Activated T-helper 17 cell treated with anti-CD3 and anti-CD28 coated beads, Interleukin-2, amount 50 U/mL, for 72 hours (primary cell): ENCODE data around the gene BPIFB3. TPM values are rescaled to one million over a fixed set of nuclear protein-coding genes. Genes with fewer than 3 reads are reported as not detected.

Experiments
- ATAC-seq: fragments of 150-1000 bp; cut with Tn5 transposase; replicated peaks from 2 replicates; pipeline ENCODE4 v1.10.0; 2021; ENCODE audit warnings: mild to moderate bottlenecking, moderate library complexity
- H3K27ac Mint-ChIP-seq: one replicate; pipeline ENCODE4 v1.8.0; 2022; ENCODE audit warnings: mixed read lengths
- H3K27me3 Mint-ChIP-seq: one replicate; pipeline ENCODE4 v1.8.0; 2022; ENCODE audit warnings: mixed read lengths
- H3K36me3 Mint-ChIP-seq: one replicate; pipeline ENCODE4 v1.8.0; 2022; ENCODE audit warnings: low read depth, mild to moderate bottlenecking, mixed read lengths
- H3K4me1 Mint-ChIP-seq: one replicate; pipeline ENCODE4 v1.8.0; 2022; ENCODE audit warnings: mixed read lengths
- H3K4me3 Mint-ChIP-seq: one replicate; pipeline ENCODE4 v1.8.0; 2022; ENCODE audit warnings: mild to moderate bottlenecking, mixed read lengths
- H3K9me3 Mint-ChIP-seq: one replicate; pipeline ENCODE4 v1.8.0; 2022; ENCODE audit warnings: mixed read lengths
- total RNA-seq, 2 donors: library from RNA; stranded (reverse); gene quantifications; one replicate each; pipeline ENCODE4 v1.2.3, GENCODE V29; 2022

Gene BPIFB3, protein sequence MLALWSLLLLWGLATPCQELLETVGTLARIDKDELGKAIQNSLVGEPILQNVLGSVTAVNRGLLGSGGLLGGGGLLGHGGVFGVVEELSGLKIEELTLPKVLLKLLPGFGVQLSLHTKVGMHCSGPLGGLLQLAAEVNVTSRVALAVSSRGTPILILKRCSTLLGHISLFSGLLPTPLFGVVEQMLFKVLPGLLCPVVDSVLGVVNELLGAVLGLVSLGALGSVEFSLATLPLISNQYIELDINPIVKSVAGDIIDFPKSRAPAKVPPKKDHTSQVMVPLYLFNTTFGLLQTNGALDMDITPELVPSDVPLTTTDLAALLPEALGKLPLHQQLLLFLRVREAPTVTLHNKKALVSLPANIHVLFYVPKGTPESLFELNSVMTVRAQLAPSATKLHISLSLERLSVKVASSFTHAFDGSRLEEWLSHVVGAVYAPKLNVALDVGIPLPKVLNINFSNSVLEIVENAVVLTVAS
- not detected for total RNA-seq

DNA sequence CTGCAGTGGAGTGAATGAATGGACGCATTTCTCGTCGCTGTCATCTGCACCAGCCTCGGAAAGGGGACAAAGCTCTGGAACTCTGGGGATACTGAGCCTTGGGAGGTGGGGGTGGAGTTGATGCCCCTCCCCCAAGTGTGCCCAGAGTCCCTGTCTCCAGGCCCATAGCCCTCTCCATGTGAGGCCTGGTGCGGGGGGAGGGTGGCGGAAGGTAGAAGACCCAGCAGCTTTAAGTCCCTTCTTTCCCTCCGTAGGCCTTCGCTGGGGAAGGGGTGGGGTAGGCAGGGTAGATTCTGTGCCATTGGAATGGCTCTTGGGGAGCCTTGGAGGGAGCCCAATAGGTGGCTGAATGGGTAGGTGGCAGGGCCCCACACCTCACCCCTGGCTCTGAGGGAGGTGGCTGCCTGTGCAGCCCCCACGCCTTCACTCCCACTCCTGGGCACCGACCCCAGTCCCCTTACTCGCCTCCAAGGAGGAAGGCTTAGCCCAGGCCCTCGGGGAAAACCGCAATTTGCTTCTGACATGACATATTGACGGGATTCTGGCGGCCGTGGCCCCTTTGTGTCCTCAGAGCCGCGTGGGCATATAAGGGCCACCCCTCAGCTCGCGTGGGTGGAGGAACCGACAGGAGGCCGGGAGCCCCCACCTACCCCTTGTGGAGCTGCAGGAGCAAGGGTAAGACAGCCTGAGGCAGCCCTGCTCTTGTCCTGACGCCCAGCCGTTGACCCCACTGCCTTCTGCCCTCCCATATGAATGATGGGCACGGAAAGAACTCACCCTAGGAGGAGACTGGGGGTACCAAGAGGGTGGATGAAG, at the start of gene BPIFB3:
Gene BPIFB3, plus strand, starts transcription at position 613 of the 816 bp plus-strand sequence. CDS start 1,533 bp downstream, outside the sequence.
- no peaks in the 10 kb centered on the region for H3K27me3 Mint-ChIP-seq
- ATAC-seq = no peak
- H3K9me3 Mint-ChIP-seq = no peaks in the 10 kb centered on the region
- no peaks in the 10 kb centered on the region for H3K4me1 Mint-ChIP-seq
- no peak within 1 kb of the TSS for H3K4me3 Mint-ChIP-seq
- no peaks in the 10 kb centered on the region for H3K36me3 Mint-ChIP-seq
- no peak within 1 kb of the TSS for H3K27ac Mint-ChIP-seq

- Mint-ChIP-seq H3K4me1 (peaks cover 8% of the 10 kb centered on the region), H3K4me3 (no peak within 1 kb of the TSS), H3K9me3 (no peaks in the 10 kb centered on the region), H3K27me3 (no peaks in the 10 kb centered on the region), H3K27ac (no peak within 1 kb of the TSS), H3K36me3 (no peaks in the 10 kb centered on the region)
- ATAC-seq = no peak
Measured at GRCh38 chr20:33004141-33004751, 49.5 kb upstream of the BPIFB3 start, which contains the start of gene SUN5. Gene SUN5, minus strand, starts transcription at chr20:33004433. Its CDS starts 93 bp downstream, at chr20:33004340.

- Mint-ChIP-seq H3K9me3 (no peaks in the 10 kb centered on the region), H3K4me3 (no peak overlapping the region), H3K36me3 (no peaks in the 10 kb centered on the region), H3K4me1 (peaks cover 8% of the 10 kb centered on the region), H3K27me3 (no peaks in the 10 kb centered on the region), H3K27ac (no peak overlapping the region)
- ATAC-seq = peak; percentile 46
Measured at GRCh38 chr20:33005132-33005566, 48.6 kb upstream of the BPIFB3 start.

GRCh38 chr20:33005908-33006775, 47.6 kb upstream of the BPIFB3 start:
- H3K27me3 Mint-ChIP-seq = no peaks in the 10 kb centered on the region
- peaks cover 8% of the 10 kb centered on the region for H3K4me1 Mint-ChIP-seq
- H3K36me3 Mint-ChIP-seq = no peaks in the 10 kb centered on the region
- H3K9me3 Mint-ChIP-seq = no peaks in the 10 kb centered on the region
- H3K4me3 Mint-ChIP-seq = no peak overlapping the region
- H3K27ac Mint-ChIP-seq = no peak overlapping the region
- no peak for ATAC-seq

DNA sequence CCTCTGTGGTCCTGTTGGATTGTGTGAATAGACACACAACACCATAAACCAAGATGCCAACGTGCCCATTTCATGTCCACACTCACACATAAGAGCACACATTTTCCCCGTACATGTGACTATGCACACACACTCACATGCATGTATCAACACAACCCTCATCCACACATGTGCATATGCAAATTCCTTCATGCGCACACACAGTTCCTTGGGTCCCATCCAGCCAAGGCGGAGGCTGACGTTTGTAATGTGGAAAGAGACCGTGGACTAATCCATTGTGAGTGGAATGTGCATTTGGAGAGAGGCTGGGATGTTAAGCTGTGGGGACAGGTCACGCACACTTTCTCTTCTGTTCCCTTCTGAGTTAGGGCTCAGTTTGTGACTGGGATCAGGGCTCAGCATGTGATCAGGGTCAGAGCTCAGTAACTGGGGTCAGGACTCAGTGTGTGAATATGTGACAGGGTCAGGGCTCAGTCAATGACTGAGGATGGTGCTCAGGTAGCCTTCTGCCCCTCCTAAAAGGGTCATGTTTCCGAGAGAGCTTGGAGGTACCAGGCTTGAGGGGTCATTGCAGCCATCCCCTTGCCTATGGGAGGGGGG, 46.8 kb upstream of the BPIFB3 start:
- Mint-ChIP-seq H3K4me1 (peaks cover 8% of the 10 kb centered on the region), H3K36me3 (no peaks in the 10 kb centered on the region), H3K27me3 (no peaks in the 10 kb centered on the region), H3K9me3 (no peaks in the 10 kb centered on the region), H3K4me3 (no peak overlapping the region), H3K27ac (no peak overlapping the region)
- no peak for ATAC-seq

DNA sequence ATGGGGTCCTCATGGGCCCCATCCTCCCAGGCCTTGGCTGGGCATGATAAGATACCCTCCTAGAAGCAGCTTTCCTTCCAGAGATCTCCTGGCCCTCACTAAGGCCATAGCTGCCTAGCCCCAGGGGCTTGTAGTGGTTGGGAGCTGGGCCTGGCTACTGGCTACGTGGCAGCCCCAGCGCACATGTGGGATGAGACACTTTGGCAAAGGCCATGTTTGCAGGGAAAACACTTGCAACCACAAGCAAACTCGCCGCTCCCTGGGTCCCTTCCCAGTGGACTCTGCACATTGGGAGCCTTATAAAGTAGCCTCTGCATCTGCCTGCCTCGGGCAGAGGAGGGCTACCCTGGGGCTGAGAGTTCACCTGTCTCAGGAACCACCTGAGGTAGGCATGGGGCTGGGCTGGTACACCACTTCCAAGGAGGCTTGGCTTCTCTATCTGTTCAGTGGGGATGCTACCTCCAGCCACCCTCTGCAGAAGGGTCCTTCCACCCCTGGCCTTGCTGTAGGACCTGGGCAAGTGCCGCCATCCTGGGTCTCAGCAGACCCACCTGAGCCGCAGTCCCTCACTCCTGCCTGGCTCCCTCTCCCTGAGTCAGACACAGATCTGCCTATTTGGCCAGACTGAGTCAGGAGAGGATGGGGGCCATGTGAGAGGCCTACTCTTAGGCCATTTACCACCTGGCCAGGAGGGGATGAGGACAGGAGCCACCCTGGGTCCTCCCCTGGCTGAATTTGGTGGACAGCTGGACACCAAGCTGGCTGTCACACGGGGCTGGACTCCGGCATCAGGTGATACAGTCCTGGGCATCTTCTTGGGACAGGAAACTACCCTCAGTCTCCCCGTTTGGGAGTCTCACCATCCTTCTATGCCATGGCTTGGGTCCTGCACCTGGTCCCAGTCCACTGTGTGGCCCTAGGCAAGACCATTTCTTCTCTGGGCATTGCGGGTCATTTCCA, 46.0 kb upstream of the BPIFB3 start, which contains the start of gene BPIFB2:
Gene BPIFB2, plus strand, starts transcription at position 329 of the 960 bp plus-strand sequence. CDS start 871 bp downstream, outside the sequence.
- Mint-ChIP-seq H3K27me3 (no peaks in the 10 kb centered on the region), H3K36me3 (no peaks in the 10 kb centered on the region), H3K9me3 (no peaks in the 10 kb centered on the region), H3K27ac (no peak within 1 kb of the TSS), H3K4me3 (no peak within 1 kb of the TSS), H3K4me1 (peaks cover 8% of the 10 kb centered on the region)
- no peak for ATAC-seq

DNA sequence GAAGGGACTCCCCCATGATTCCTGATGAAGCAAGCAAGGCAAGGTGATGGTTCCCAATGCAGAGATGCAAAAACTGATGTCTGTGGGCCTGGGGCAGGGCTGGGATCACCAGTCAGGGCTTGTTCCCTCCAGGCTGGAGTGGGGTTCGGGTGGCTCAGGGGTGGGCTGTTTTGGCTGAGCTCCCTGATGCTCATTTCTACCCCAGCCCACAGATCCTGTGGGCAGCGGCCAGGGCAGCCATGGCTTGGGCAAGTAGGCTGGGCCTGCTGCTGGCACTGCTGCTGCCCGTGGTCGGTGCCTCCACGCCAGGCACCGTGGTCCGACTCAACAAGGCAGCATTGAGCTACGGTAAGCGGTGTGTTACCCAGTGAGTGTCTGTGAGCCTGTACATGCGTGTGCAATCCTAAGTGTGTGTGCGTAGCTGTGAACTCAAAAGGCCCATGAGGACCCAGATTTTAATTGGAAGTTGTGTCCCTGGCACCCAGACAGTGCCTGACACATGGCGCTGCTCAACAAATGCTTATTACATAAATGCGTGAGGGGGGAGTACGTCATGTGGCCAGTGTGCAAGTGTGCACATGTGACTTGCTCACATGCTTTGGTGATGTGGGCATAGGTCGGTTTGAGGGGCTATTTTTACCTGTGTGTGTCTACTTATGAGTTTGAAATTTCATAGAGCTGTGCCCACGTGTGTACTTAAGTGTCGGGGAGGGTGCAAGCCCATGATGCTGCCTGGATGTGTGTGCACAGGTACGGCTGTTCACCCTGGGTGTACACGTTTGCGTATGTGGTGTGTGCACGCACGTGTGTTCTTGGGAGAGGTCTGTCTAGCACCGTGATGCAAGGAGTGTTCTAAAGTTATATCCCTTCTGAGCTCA, 45.1 kb upstream of the BPIFB3 start:
- H3K27me3 Mint-ChIP-seq = no peaks in the 10 kb centered on the region
- H3K9me3 Mint-ChIP-seq = no peaks in the 10 kb centered on the region
- peaks cover 8% of the 10 kb centered on the region for H3K4me1 Mint-ChIP-seq

GRCh38 chr20:33009214-33010132, 44.2 kb upstream of the BPIFB3 start:
- Mint-ChIP-seq H3K27me3 (no peaks in the 10 kb centered on the region), H3K4me1 (peaks cover 8% of the 10 kb centered on the region), H3K36me3 (no peaks in the 10 kb centered on the region), H3K27ac (no peak overlapping the region), H3K4me3 (no peak overlapping the region), H3K9me3 (no peaks in the 10 kb centered on the region)
- ATAC-seq = no peak

More for the DNA sequence above, 45.1 kb upstream of the BPIFB3 start:
- no peak for ATAC-seq
- no peak overlapping the region for H3K4me3 Mint-ChIP-seq
- no peaks in the 10 kb centered on the region for H3K36me3 Mint-ChIP-seq
- H3K27ac Mint-ChIP-seq = no peak overlapping the region

DNA sequence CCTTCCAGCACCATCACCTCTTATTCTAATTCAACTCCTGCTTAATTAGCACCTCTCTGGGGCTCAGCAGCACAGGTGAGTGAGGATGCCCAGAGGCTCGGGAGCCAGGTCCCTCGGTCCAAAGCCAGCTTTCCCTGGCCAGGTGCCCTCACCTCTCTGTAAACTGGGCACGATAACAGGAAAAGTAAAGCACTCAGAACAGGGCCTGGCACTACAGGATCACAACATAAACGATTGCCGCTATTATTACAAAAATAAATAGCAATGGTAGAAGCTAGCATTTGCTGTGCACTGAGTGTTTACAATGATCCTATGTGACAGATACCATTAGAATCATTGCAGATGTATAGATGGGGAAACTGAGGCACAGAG, 43.6 kb upstream of the BPIFB3 start:
- Mint-ChIP-seq H3K27me3 (no peaks in the 10 kb centered on the region), H3K4me3 (no peak overlapping the region), H3K27ac (no peak overlapping the region), H3K9me3 (no peaks in the 10 kb centered on the region), H3K4me1 (peaks cover 8% of the 10 kb centered on the region), H3K36me3 (no peaks in the 10 kb centered on the region)
- ATAC-seq = no peak

DNA sequence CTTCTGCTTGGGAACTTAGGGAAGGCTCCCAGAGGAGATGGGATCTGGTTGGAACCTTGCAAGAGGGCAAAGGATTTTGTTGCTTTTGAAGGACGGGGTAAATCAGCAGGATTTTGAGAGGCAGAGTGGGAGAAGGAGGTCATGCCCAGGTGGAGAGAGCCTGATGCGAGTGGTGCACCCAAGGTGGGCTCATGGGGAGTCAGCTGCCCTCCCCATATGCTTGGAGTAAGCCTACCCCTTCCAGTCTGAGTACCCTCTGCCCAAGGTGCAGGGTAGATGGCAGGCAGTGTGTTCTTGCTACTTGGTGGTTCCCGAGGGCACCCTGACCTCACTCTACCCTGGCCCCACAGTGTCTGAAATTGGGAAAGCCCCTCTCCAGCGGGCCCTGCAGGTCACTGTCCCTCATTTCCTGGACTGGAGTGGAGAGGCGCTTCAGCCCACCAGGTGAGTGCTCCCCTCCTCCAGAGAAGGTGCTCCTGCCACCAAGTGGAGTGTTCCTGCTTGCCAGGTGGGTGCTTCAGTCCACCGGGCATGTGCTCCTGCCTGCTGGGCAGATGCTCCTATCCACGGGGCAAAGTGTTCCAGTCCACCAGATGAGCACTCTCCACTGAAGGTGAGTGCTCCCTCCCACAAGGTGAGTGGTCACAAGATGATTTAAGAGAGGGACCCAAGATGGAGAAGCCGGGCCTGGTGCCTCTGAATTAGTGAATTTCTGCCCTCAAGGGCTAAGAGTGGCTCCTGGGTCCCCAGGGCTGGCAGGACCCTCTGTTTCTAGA, 42.8 kb upstream of the BPIFB3 start:
- Mint-ChIP-seq H3K4me1 (peaks cover 8% of the 10 kb centered on the region), H3K36me3 (no peaks in the 10 kb centered on the region), H3K27me3 (no peaks in the 10 kb centered on the region), H3K9me3 (no peaks in the 10 kb centered on the region), H3K27ac (no peak overlapping the region), H3K4me3 (no peak overlapping the region)
- no peak for ATAC-seq
